Spleen (tissue), 11 donors: ENCODE data around the gene NPEPL1. TPM values are rescaled to one million over a fixed set of nuclear protein-coding genes. Genes with fewer than 3 reads are reported as not detected.
A peak's percentile ranks its signal among the peaks of the same experiment; 100 is the strongest.

Experiments used
- DNase-seq: peaks from one replicate; pipeline ENCODE4 v3.0.0-alpha.2; 2020
- H3K27ac ChIP-seq, 8 donors: fragments of 200-600 bp; sonication (generic) in 7 of 8; 1 replicate in 4 of 8; 2 replicates in 4 of 8; pipeline versions ENCODE4 v1.5.0 to v1.8.0; 2016 to 2021; ENCODE audit warnings: inconsistent platforms in 4 of 8, mild to moderate bottlenecking in 4 of 8, moderate library complexity in 1 of 8
- H3K27me3 ChIP-seq, 7 donors: fragments of 200-600 bp; sonication (generic) in 6 of 7; replicated peaks in 1 of 7; 1 replicate in 4 of 7; 2 replicates in 3 of 7; pipeline versions ENCODE4 v1.5.0 to v1.8.0; 2016 to 2021; ENCODE audit warnings: inconsistent platforms in 3 of 7, mild to moderate bottlenecking in 1 of 7
- H3K36me3 ChIP-seq, 6 donors: fragments of 200-600 bp; sonication (generic) in 5 of 6; 1 replicate in 4 of 6; 2 replicates in 2 of 6; pipeline versions ENCODE4 v1.5.0 to v1.8.0; 2016 to 2021; ENCODE audit warnings: inconsistent platforms in 2 of 6
- H3K4me1 ChIP-seq, 6 donors: fragments of 200-600 bp; sonication (generic) in 5 of 6; 1 replicate in 3 of 6; 2 replicates in 3 of 6; pipeline versions ENCODE4 v1.5.0 to v1.8.0; 2016 to 2021; ENCODE audit warnings: inconsistent platforms in 3 of 6
- H3K4me3 ChIP-seq, 8 donors: fragments of 200-600 bp; sonication (generic) in 7 of 8; 1 replicate in 4 of 8; 2 replicates in 4 of 8; pipeline versions ENCODE4 v1.5.0 to v1.8.0; 2016 to 2021; ENCODE audit warnings: inconsistent platforms in 4 of 8, mild to moderate bottlenecking in 4 of 8, moderate library complexity in 2 of 8
- H3K9me3 ChIP-seq, 8 donors: fragments of 200-600 bp; sonication (generic) in 7 of 8; 1 replicate in 4 of 8; 2 replicates in 4 of 8; pipeline versions ENCODE4 v1.5.0 to v1.8.0; 2016 to 2021; ENCODE audit warnings: inconsistent platforms in 4 of 8
- CTCF ChIP-seq, 11 experiments: fragments of 200-600 bp in 7 of 11; fragments of 450-650 bp in 4 of 11; sonication (generic) in 4 of 11; IDR thresholded peaks in 8 of 11; conservative IDR thresholded peaks in 3 of 11; 1 replicate in 7 of 11; 2 replicates in 4 of 11; pipeline versions ENCODE4 v1.4.0 to v1.8.0; 2016 to 2021; ENCODE audit warnings: antibody characterized with exemption in 11 of 11, inconsistent platforms in 4 of 11, mild to moderate bottlenecking in 1 of 11
- POLR2A ChIP-seq, 3 donors: fragments of 450-650 bp; IDR thresholded peaks; one replicate each; pipeline ENCODE4 v1.5.1; 2017; ENCODE audit warnings: antibody characterized with exemption in 3 of 3, mild to moderate bottlenecking in 1 of 3
- POLR2AphosphoS5 ChIP-seq, 3 donors: sonication (generic); formaldehyde crosslinking; IDR thresholded peaks; one replicate each; pipeline ENCODE4 v1.5.1; 2017; ENCODE audit warnings: antibody characterized with exemption in 3 of 3
- WGBS, 5 donors: extraction: QIAGEN DNeasy Blood & Tissue Kit in 3 of 5; methylation state at CpG; one replicate each; pipeline versions ENCODE4 v1.1.5 to v1.1.7; 2013 to 2018; 5-methylcytosine and 5-hydroxymethylcytosine counted together
- intact Hi-C: fragments of 100-400 bp; cut with DNase I; formaldehyde crosslinking; loops from one replicate; pipeline ENCODE4 v1.15.0; 2023; ENCODE audit warnings: low total_unique reads
- polyA plus RNA-seq, 3 donors: library from polyadenylated mRNA; stranded (reverse); fragments of 200-250 nt; gene quantifications; one replicate each; pipeline ENCODE4 v1.2.1, GENCODE V29; 2013
- total RNA-seq, 7 donors: library from RNA; depleted of rRNA in 3 of 7; stranded (reverse); fragments of >200 nt in 3 of 7; fragmentation: NEBNext Ultra II Directional in 4 of 7; extraction: Animal tissue kit (Norgen Biotek cat#: 25700) in 4 of 7; gene quantifications; one replicate each; pipeline versions ENCODE4 v1.1.0 to v1.2.1, GENCODE V29; 2016 to 2021
- donor health status: healthy with polysubstance abuse.
- donor health status: DM: no; HTN: no; CAD: no; lungs with moderate emphysema.
- donor health status: DM: no; HTN: no; CAD: no.
- donor health status: Bipolar disorder and iron deficiency.
- donor health status: healthy.
- donor health status: DM: no; HTN: no; CAD: no.
- donor health status: DM: yes; HTN: yes; CAD: no.

The NPEPL1 gene
- total and polyA plus RNA-seq, 10 donors: 19.3 to 61.7 (median 56.2) TPM

- Histone ChIP-seq H3K36me3 (no peaks in the 10 kb centered on the region), H3K27ac (no peak overlapping the region), H3K27me3 (peaks cover 0 to 12% (median 0%) of the 10 kb centered on the region in 7 donors), H3K9me3 (peaks cover 0 to 19% (median 3%) of the 10 kb centered on the region in 8 donors), H3K4me3 (no peak overlapping the region), H3K4me1 (no peaks in the 10 kb centered on the region)
- WGBS, 5 donors: 67 to 90% (median 89%) methylated on average over 2 of the region's 2 CpGs
- TF ChIP-seq CTCF (IDR thresholded peaks at IDR 0.05 in 8 of 11, conservative IDR thresholded peaks at IDR 0.05 in 3 of 11) (no peak), POLR2AphosphoS5 (IDR thresholded peaks at IDR 0.05) (no peak), POLR2A (IDR thresholded peaks at IDR 0.05) (no peak)
- intact Hi-C loops: no loop called here
- no peak for DNase-seq
Observed at GRCh38 chr20:58731192-58731591, 38.6 kb downstream of the NPEPL1 start.

- Histone ChIP-seq H3K9me3 (peaks cover 0 to 5% (median 0%) of the 10 kb centered on the region in 8 donors), H3K27me3 (peaks cover 0 to 27% (median 0%) of the 10 kb centered on the region in 7 donors), H3K27ac (no peak overlapping the region), H3K4me3 (no peak overlapping the region), H3K4me1 (no peaks in the 10 kb centered on the region), H3K36me3 (no peaks in the 10 kb centered on the region)
- no peak for DNase-seq
- no peak for TF ChIP-seq POLR2A (IDR thresholded peaks at IDR 0.05)
- TF ChIP-seq CTCF (IDR thresholded peaks at IDR 0.05 in 8 of 11, conservative IDR thresholded peaks at IDR 0.05 in 3 of 11): no peak
- no peak for TF ChIP-seq POLR2AphosphoS5 (IDR thresholded peaks at IDR 0.05)
- WGBS, 5 donors: 82 to 98% (median 92%) methylated on average over 1 of the region's 1 CpG
- intact Hi-C loops: no loop called here
Observed at GRCh38 chr20:58737198-58737597, 44.6 kb downstream of the NPEPL1 start.

GRCh38 chr20:58740356-58741308, 48.0 kb downstream of the NPEPL1 start:
- H3K4me3 ChIP-seq: no peak overlapping the region
- 76 to 88% (median 84%) methylated on average over 10 of the region's 10 CpGs for WGBS, 5 donors
- intact Hi-C loops: no loop called here
- no peak for TF ChIP-seq POLR2AphosphoS5 (IDR thresholded peaks at IDR 0.05)
- TF ChIP-seq CTCF (IDR thresholded peaks at IDR 0.05 in 8 of 11, conservative IDR thresholded peaks at IDR 0.05 in 3 of 11): no peak
- TF ChIP-seq POLR2A (IDR thresholded peaks at IDR 0.05): no peak
- H3K9me3 ChIP-seq: peaks cover 0 to 5% (median 0%) of the 10 kb centered on the region in 8 donors
- H3K27me3 ChIP-seq: peaks cover 0 to 34% (median 0%) of the 10 kb centered on the region in 7 donors
- H3K27ac ChIP-seq: no peak overlapping the region
- H3K4me1 ChIP-seq: no peaks in the 10 kb centered on the region
- peak; percentile 41 for DNase-seq
- H3K36me3 ChIP-seq: no peaks in the 10 kb centered on the region

- H3K9me3 ChIP-seq: peaks cover 0 to 5% (median 0%) of the 10 kb centered on the region in 8 donors
- DNase-seq: no peak
- intact Hi-C loops: no loop called here
- H3K4me1 ChIP-seq: no peaks in the 10 kb centered on the region
- TF ChIP-seq CTCF (IDR thresholded peaks at IDR 0.05 in 8 of 11, conservative IDR thresholded peaks at IDR 0.05 in 3 of 11) (no peak), POLR2A (IDR thresholded peaks at IDR 0.05) (no peak), POLR2AphosphoS5 (IDR thresholded peaks at IDR 0.05) (no peak)
- H3K4me3 ChIP-seq: no peak overlapping the region
- H3K27me3 ChIP-seq: peaks cover 0 to 41% (median 0%) of the 10 kb centered on the region in 7 donors
- H3K36me3 ChIP-seq: no peaks in the 10 kb centered on the region
- WGBS, 5 donors: 78 to 94% (median 84%) methylated on average over 5 of the region's 5 CpGs
- no peak overlapping the region for H3K27ac ChIP-seq
Observed at GRCh38 chr20:58741384-58741783, 48.8 kb downstream of the NPEPL1 start.
